Ishikawa (cell line): ENCODE measurements around the gene TLE3.

Experiments
- EGR1 ChIP-seq: IDR thresholded peaks from 2 replicates; pipeline ENCODE4 v1.6.1; 2012
- EP300 ChIP-seq: IDR thresholded peaks from 2 replicates; pipeline ENCODE4 v1.6.1; 2012; ENCODE audit warnings: borderline replicate concordance
- FOXM1 ChIP-seq: IDR thresholded peaks from 2 replicates; pipeline ENCODE4 v1.6.1; 2012; ENCODE audit warnings: low read depth, borderline replicate concordance
- TAF1 ChIP-seq: IDR thresholded peaks from 2 replicates; pipeline ENCODE4 v1.6.1; 2012; ENCODE audit warnings: low read depth, mild to moderate bottlenecking
- YY1 ChIP-seq: IDR thresholded peaks from 2 replicates; pipeline ENCODE4 v1.6.1; 2012; ENCODE audit warnings: low read depth
- TF ChIP-seq, protein P1 (sequence below): IDR thresholded peaks from 2 replicates; pipeline ENCODE4 v1.6.1; 2012; ENCODE audit warnings: low read depth, mild to moderate bottlenecking

GRCh38 chr15:70008697-70009290 is 88.9 kb downstream of the TLE3 start:
- TF ChIP-seq EP300 (no peak), TAF1 (no peak), YY1 (no peak), FOXM1 (no peak), EGR1 (no peak)
- TF ChIP-seq, protein P1, sequence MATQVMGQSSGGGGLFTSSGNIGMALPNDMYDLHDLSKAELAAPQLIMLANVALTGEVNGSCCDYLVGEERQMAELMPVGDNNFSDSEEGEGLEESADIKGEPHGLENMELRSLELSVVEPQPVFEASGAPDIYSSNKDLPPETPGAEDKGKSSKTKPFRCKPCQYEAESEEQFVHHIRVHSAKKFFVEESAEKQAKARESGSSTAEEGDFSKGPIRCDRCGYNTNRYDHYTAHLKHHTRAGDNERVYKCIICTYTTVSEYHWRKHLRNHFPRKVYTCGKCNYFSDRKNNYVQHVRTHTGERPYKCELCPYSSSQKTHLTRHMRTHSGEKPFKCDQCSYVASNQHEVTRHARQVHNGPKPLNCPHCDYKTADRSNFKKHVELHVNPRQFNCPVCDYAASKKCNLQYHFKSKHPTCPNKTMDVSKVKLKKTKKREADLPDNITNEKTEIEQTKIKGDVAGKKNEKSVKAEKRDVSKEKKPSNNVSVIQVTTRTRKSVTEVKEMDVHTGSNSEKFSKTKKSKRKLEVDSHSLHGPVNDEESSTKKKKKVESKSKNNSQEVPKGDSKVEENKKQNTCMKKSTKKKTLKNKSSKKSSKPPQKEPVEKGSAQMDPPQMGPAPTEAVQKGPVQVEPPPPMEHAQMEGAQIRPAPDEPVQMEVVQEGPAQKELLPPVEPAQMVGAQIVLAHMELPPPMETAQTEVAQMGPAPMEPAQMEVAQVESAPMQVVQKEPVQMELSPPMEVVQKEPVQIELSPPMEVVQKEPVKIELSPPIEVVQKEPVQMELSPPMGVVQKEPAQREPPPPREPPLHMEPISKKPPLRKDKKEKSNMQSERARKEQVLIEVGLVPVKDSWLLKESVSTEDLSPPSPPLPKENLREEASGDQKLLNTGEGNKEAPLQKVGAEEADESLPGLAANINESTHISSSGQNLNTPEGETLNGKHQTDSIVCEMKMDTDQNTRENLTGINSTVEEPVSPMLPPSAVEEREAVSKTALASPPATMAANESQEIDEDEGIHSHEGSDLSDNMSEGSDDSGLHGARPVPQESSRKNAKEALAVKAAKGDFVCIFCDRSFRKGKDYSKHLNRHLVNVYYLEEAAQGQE: no peak
